ENCODE measurements around the gene ARHGEF18.

Gene ARHGEF18

DNA sequence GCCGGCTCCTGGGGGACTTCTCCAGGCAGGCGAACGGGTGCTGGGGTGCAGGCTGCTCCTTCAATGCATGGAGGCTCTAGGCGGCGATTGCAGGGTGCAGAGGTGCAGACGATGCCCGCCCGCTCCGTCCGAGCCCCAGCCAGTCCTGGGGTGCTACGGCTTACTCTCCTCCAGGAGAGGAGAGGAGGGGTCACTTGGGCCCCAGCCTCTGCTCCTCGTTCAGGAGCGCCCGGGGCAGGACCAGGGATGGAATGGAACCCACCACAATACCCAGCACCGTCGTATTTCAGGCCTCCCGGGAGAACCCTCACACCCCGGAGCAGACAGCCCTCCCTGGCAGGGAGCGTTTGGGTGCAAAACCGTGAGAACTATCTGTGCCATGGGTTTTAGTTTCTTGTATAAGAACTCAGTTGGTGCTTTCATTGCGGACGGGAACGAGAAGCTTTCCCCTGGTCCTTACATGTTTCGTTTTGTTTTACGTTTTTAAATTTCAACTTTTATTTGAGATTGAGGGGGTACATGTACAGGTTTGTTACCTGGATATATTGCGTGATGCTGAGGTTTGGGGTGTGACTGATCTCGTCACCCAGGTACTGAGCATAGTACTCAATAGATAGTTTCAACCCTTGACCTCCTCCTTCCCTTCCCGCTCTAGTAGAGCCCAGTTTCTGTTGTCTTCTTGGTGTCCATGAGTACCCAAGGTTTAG lies 46.8 kb downstream of the ARHGEF18 start:
- Histone ChIP-seq H3K9ac (ENCODE audit: low read length in 5 of 5) (peak overlapping the region; percentile 91 to 98 (median 96)), H3K9me3 (ENCODE audit: control insufficient read depth in 5 of 5, low read length in 5 of 5) (no peaks in the 10 kb centered on the region), H3K4me3 (ENCODE audit: low read depth in 1 of 5, low read length in 5 of 5) (peak overlapping the region; percentile 87 to 98 (median 94)), H3K27me3 (ENCODE audit: control insufficient read depth in 5 of 5, insufficient read depth in 4 of 5, low read length in 5 of 5) (no peaks in the 10 kb centered on the region), H3K4me1 (ENCODE audit: control insufficient read depth in 5 of 5, insufficient read depth in 5 of 5, low read length in 5 of 5) (peaks cover 6 to 30% (median 24%) of the 10 kb centered on the region in 5 donors), H3K27ac (ENCODE audit: low read depth, low read length) (peak overlapping the region; percentile 50), H3K36me3 (ENCODE audit: control insufficient read depth in 5 of 5, insufficient read depth in 5 of 5, low read length in 5 of 5) (no peaks in the 10 kb centered on the region)

DNA sequence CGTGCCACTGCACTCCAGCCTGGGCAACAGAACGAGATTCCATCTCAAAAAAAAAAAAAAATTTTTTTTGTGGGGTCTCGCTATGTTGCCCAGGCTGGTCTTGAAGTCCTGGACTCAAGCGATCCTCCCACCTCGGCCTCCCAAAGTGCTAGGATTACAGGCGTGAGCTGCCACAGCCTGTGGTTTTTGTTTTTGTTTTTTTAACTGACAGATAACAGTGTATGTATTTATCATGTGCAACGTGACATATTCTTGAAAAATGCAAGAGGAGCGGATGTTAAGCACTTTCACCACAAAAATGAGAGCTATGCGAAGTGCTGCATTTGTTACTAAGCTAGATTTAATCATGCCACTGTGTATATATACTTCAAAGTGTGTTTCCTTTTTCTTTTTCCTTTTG lies 49.0 kb downstream of the ARHGEF18 start:
- H3K36me3 ChIP-seq (ENCODE audit: control insufficient read depth in 5 of 5, insufficient read depth in 5 of 5, low read length in 5 of 5) = peaks cover 0 to 7% (median 0%) of the 10 kb centered on the region in 5 donors
- H3K27me3 ChIP-seq (ENCODE audit: control insufficient read depth in 5 of 5, insufficient read depth in 4 of 5, low read length in 5 of 5) = no peaks in the 10 kb centered on the region
- H3K9ac ChIP-seq (ENCODE audit: low read length in 5 of 5) = no peak overlapping the region
- no peaks in the 10 kb centered on the region for H3K9me3 ChIP-seq (ENCODE audit: control insufficient read depth in 5 of 5, low read length in 5 of 5)
- H3K4me3 ChIP-seq (ENCODE audit: low read depth in 1 of 5, low read length in 5 of 5) = no peak overlapping the region
- H3K27ac ChIP-seq (ENCODE audit: low read depth, low read length) = no peak overlapping the region
- peaks cover 6 to 30% (median 24%) of the 10 kb centered on the region in 5 donors for H3K4me1 ChIP-seq (ENCODE audit: control insufficient read depth in 5 of 5, insufficient read depth in 5 of 5, low read length in 5 of 5)
